Measurements from ENCODE around the gene TMEM259.

TMEM259 gene

GRCh38 chr19:976476-976875 is 44.4 kb downstream of the TMEM259 start:
- DNase-seq (ENCODE audit: low spot score): no peak
- TF ChIP-seq CTCF (IDR thresholded peaks at IDR 0.05; ENCODE audit: extremely low read depth, insufficient read depth, missing control alignments): no peak
- in situ Hi-C loops (cut with MboI; ENCODE audit: low pct_unique_long_range_greater_than_20kb, low sequenced_read_pairs, unreplicated experiment): no loop called here

GRCh38 chr19:974564-975257 is 46.2 kb downstream of the TMEM259 start:
- in situ Hi-C loops (cut with MboI; ENCODE audit: low pct_unique_long_range_greater_than_20kb, low sequenced_read_pairs, unreplicated experiment): no loop called here
- no peak for DNase-seq (ENCODE audit: low spot score)
- TF ChIP-seq CTCF (IDR thresholded peaks at IDR 0.05; ENCODE audit: extremely low read depth, insufficient read depth, missing control alignments): no peak

- no peak for DNase-seq (ENCODE audit: low spot score)
- in situ Hi-C loops (cut with MboI; ENCODE audit: low pct_unique_long_range_greater_than_20kb, low sequenced_read_pairs, unreplicated experiment): no loop called here
- TF ChIP-seq CTCF (IDR thresholded peaks at IDR 0.05; ENCODE audit: extremely low read depth, insufficient read depth, missing control alignments): no peak
Measured at GRCh38 chr19:973726-974563, 47.0 kb downstream of the TMEM259 start.

- DNase-seq (ENCODE audit: low spot score): no peak
- TF ChIP-seq CTCF (IDR thresholded peaks at IDR 0.05; ENCODE audit: extremely low read depth, insufficient read depth, missing control alignments): no peak
- in situ Hi-C loops (cut with MboI; ENCODE audit: low pct_unique_long_range_greater_than_20kb, low sequenced_read_pairs, unreplicated experiment): no loop called here
Measured at GRCh38 chr19:972281-972680, 48.6 kb downstream of the TMEM259 start.

- no peak for TF ChIP-seq CTCF (IDR thresholded peaks at IDR 0.05; ENCODE audit: extremely low read depth, insufficient read depth, missing control alignments)
- no peak for DNase-seq (ENCODE audit: low spot score)
- in situ Hi-C loops (cut with MboI; ENCODE audit: low pct_unique_long_range_greater_than_20kb, low sequenced_read_pairs, unreplicated experiment): no loop called here
Measured at GRCh38 chr19:971795-972194, 49.1 kb downstream of the TMEM259 start.

- in situ Hi-C loops (cut with MboI; ENCODE audit: low pct_unique_long_range_greater_than_20kb, low sequenced_read_pairs, unreplicated experiment): no loop called here
- TF ChIP-seq CTCF (IDR thresholded peaks at IDR 0.05; ENCODE audit: extremely low read depth, insufficient read depth, missing control alignments): peak; percentile 62
- no peak for DNase-seq (ENCODE audit: low spot score)
Measured at GRCh38 chr19:970695-971094, 50.2 kb downstream of the TMEM259 start.
